Colon (tissue), 2 donors: ENCODE measurements around the gene NPAS2.

Experiments used
- FAIRE-seq: peaks from 2 replicates; lab custom pipeline; 2012; peaks lifted over from hg19 to GRCh38; lab: Jason Lieb, UNC
- donor health status: control.
- donor health status: control.

Gene NPAS2

DNA sequence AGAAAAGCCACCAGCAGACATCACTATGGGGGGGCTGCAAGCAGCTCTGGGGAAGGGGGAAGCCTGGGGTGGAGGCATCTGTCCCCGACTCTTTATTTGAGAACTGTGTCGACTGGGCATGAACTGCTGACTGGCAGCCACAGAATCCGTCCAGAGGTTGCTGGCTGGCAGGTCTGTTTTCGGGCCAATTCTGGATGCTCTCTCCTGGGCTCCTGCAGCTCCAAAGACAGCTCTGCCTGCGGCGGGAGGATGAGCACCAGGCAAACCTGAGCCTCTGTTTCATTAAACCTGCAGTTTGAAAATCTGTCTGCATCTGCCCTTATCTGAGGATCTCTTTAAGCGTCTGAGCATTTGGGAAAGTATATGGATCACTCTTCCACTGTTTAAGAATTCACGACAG, 147.8 kb downstream of the NPAS2 start:
- no peak for FAIRE-seq

DNA sequence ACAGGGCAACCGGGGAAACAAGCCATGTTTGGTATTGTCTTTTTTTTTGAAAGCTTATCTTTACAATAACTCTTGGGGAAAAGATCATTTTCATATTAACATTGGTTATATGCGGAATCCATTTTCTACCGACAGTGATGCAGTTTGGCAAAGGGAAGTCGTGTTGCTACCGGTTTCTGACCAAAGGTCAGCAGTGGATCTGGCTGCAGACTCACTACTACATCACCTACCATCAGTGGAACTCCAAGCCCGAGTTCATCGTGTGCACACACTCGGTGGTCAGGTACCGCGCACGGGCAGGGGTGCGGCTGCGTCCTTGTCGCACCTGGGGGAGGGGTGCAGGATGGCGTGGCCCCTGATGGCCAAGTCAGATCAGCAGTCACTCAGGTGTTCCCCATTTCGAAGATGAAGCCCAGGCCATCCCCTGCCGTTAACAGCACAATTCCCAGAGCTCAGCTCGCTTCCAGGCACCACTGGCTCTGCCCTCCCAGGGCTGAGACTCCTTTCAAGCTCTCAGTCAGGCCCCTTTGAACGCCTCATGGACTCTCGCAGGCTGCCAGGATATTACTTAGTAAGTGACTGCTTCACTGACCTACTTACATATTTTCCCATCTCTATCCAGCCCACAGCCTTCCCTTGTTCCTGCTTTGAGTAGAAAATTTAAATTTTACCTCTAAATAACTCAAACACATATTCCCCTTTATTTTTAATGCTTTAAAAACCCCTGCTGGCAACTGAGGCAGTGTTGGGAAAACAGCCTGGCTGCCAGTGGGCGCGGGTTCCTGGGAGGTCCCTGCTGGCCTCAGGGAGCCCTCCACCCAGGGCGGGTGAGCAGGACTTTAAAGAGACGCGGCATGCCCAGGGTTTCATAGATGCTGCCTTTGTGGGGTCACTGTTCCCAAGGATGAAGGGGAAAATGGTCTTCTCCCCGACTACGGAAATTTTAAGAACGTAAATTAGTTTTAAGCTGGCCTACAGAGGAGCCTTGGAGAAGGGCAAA, 148.5 kb downstream of the NPAS2 start:
- FAIRE-seq, result no peak

DNA sequence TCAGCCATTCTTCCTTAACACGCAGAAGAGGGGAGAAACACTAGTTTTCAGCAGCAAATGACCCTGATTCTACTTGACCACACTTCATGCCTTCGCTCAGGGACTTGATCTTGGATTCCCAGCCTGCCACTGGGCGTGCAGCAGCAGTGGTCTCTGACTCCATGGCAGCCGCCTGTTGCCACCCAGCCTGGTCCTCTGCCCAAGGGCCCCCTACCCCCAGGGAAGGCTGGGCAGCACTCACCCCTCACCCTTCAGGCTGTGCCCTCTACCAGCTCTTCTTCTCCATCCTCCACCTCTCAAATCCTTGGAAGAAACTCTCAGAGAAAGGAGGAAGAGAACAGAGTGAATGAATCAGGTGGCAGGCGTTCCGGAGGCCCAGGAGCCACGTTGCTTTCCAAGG, 150.1 kb downstream of the NPAS2 start:
- FAIRE-seq, result no peak

GRCh38 chr2:100971221-100971620, 151.3 kb downstream of the NPAS2 start:
- FAIRE-seq, result no peak

DNA sequence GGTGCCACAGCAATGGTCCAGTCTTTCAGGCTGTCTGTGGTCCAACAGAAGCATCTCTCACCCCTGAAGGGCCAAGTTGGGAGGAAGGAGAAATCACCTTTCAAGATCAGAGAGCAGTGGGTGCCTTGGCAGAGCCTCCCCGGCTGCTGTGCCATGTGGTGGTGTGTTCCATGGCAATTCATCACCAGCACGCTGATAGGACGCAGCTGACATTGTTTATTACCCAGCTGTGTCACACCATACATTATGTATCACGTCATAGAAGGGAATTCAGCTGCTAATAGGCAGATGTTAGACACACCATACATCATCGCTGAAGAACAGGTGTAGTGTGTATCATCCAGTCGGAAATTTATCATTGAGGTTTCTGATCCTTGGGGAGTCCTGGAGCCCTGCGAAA, 152.5 kb downstream of the NPAS2 start:
- no peak for FAIRE-seq

GRCh38 chr2:100974712-100975520, 155.0 kb downstream of the NPAS2 start:
- FAIRE-seq, result no peak

- no peak for FAIRE-seq
Measured at GRCh38 chr2:100975521-100975785, 155.5 kb downstream of the NPAS2 start.

DNA sequence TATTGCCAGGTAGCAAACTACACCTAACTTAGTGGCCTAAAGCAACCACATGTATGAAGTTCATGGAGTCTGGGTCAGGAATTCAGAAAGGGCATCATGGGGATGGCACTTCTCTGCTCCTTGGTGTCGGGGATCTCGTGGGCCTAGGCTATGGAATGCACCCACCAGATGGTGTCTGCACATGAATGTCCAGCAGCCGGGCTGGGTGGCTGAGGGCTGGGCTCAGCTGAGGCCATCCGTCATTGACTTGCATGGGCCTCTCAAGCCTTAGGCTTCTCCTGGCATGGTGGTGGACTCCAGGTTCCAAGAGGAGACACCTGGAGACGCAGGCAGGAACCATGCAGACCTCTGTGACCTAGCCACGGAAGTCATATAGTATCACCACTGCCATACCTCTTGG, 156.1 kb downstream of the NPAS2 start:
- FAIRE-seq, result no peak

DNA sequence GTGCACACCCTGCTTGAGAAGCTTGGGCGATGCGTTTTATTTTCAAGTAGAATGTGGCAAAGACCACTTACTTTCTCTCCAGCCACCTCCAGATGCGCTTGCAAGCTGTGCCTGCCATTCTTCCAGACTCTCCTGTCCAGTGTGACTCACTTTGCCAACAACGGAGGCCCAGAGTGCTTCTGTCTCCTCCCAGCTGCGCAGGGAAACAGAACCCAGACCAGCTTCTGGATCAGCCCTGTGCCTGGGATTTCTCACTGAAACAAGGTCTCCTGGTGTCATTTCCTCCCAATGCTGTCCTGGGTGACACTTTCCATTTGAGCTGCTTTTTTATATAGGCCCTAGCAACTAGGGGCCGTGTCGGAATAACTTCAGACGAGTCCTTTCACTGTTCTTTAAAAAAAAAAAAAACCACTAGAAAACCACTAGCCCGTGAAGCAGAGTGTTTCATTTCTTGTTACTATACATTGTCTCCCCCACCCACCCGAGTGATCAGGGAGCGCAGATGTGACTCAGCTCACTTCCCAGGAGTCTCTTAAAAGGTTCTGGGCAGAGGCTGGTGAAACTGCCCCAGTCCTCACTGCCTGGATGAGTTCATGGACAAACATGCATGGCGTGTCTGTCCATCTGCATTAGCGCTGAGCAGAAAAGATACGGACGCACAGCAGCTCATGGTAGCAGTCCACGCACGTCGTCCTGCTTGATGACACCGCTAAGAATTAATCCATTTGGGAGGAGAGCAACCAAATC, 156.9 kb downstream of the NPAS2 start:
- FAIRE-seq, result no peak

- FAIRE-seq, result no peak
Measured at GRCh38 chr2:100977511-100977910, 157.6 kb downstream of the NPAS2 start.

DNA sequence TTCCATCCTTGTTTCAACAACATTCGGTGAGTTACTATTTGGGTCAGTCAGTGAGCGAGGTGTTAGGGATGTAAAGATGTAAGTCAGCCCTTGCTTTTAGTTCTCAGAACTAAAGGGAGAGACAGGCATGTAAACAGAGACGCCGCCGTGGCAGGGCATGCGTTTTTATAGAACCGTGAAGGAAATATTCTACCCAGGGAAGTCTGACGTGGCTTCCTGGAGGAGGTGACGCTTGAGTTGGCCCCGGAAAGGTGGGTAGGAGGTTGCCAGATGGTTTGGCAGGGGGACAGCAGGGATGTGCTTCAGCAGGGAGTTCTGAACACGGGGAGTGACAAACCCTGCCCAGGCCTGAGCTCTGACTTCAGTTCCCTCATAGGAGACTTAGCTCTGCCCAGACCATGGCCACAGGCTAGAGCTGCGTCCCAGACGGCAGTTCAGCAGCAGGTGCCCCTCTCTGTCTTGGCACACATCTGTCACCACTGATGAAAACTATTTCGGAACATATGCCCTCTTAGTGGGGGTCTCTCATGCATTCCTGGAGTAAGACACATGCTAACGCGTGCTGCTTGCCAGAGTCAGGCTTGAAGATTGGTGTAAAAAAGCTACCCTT, 158.7 kb downstream of the NPAS2 start:
- no peak for FAIRE-seq

DNA sequence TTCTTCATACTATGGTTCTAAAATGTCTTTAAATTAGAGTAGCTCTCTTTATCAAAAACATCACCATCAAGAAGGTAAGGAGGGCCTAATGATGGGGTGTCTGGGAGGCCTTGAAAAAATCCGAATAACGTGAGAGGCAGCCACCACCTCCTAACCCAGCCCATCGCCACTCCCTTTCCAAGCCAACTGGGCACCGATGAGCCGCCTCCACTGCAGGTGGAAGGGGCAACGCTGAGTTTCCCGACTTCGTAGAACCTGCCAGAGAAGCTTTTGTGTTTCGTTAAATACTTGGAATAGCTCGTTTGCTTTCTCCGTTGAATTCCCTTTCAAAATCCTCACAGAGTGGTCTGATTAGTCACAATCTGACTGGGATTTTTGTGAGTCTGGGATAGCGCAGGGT, 160.1 kb downstream of the NPAS2 start:
- no peak for FAIRE-seq

- FAIRE-seq, result no peak
Measured at GRCh38 chr2:100981011-100981410, 161.1 kb downstream of the NPAS2 start.

DNA sequence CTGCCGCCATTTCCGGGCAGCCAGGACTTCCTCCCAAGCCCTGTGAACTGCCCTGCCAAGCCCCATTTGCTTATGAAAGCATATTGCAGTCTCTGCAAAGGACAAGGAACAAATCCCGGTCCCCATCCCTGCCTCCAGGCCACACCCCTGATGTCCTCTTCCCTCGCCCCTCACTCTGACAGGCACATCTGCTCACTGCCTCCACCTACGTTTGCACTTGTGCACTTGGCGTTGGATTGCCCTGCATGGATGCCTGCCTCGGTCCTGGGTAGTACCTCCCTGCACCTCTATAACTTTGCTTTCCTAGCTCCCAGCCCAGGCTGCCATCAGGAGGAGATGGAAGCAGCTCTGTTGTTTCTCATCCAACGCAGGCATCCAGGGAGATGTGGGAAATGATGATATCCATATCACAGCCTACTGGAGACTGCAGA, 162.5 kb downstream of the NPAS2 start:
- no peak for FAIRE-seq

DNA sequence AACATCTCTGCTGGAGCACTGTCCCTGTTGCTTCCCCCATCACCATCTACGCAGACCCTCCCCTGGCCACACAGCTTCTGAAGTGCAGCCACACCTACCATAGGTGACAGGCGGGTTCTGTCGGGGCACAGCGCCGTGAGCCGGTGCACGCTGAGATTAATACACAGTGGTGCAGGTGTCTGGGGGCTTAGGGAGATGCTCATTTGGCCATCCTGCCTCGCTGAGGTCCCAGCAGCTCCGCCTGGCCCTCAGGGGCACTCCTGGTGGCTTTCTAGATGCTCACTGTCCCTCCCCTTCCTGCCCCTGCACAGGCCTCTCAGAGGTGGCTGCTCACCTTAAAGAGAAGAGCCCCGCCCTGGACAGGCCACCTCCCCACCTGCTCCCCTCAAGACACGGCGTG, 163.3 kb downstream of the NPAS2 start:
- FAIRE-seq, result no peak

- no peak for FAIRE-seq
Measured at GRCh38 chr2:100983684-100984310, 163.9 kb downstream of the NPAS2 start.

DNA sequence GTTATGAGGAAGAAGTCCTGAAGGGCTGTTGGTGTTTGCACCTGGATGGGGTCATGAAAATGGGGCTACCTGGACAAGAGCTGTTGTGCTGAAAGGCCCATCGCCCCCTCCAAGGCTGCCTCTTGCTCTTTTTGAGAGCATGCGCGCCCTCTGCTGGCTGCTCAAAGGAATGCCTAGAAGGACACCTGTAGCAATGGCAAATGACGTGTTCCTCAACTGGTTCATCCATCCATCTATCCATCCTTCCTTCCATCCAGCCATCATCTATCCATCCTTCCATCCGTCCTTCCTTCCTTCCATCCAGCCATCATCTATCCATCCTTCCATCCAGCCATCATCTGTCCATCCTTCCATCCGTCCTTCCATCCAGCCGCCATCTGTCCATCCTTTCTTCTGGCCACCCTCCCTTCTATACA, 165.0 kb downstream of the NPAS2 start:
- no peak for FAIRE-seq

DNA sequence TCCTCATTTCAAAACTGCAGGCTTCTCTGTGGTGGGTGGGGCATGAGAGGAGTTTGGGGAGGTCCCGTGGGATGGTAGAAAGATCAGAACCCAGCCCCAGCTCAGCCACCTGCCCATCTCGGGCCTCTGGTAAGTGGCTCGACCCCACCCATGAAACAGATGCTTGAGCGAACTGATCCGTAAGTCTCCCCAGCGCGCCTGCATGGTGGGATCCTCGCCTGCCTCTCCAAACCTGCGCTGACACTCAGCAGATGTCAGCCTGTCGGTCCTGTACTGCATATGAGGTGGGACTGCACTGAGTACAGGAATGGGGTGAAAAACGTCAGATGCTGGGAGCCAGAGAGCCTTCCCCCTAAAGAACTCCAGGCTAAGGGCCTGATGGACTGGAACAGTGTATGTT, 166.2 kb downstream of the NPAS2 start:
- no peak for FAIRE-seq

GRCh38 chr2:100987536-100987935, 167.6 kb downstream of the NPAS2 start:
- FAIRE-seq, result no peak

DNA sequence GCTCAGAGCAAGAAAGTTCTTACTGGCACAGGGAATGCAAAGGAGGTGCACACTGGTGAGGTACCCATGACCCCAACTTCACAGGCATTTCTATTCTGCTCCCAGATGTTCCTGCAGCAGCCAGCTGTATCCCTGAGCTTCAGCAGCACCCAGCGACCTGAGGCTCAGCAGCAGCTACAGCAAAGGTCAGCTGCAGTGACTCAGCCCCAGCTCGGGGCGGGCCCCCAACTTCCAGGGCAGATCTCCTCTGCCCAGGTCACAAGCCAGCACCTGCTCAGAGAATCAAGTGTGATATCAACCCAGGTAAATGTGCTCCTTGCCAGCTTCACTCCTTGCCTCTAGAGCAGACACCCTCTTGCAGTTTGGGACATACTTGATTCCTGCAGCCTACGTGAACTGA, 168.0 kb downstream of the NPAS2 start:
- FAIRE-seq, result no peak

- no peak for FAIRE-seq
Measured at GRCh38 chr2:100988630-100989417, 168.9 kb downstream of the NPAS2 start.
